Fibroblast of peridontal ligament (primary cell): ENCODE results near the gene ACP7.
"Not testable (repeated sequence)": the region's sequence is repeated elsewhere in the genome, so short reads cannot be mapped to it uniquely, and the experiment has no call there.

Experiments
- DNase-seq: peaks from one replicate; pipeline ENCODE4 v3.0.0-alpha.2; 2010; ENCODE audit errors: extremely low read depth

Gene ACP7

GRCh38 chr19:39083983-39084731, at the start of gene ACP7:
TSS of gene ACP7 (plus strand) at chr19:39084368. CDS start at chr19:39085270, 902 bp downstream.
- DNase-seq, result no peak

- DNase-seq, result no peak
Observed at GRCh38 chr19:39036581-39036980, 47.6 kb upstream of the ACP7 start.

GRCh38 chr19:39037194-39037593, 47.0 kb upstream of the ACP7 start:
- DNase-seq, result no peak

- DNase-seq, result peak; percentile 31
Observed at GRCh38 chr19:39038098-39038497, 46.1 kb upstream of the ACP7 start.

GRCh38 chr19:39045506-39045905, 38.7 kb upstream of the ACP7 start:
- no peak for DNase-seq

GRCh38 chr19:39046037-39046821, 37.9 kb upstream of the ACP7 start:
- DNase-seq, result no peak

GRCh38 chr19:39047073-39047472, 37.1 kb upstream of the ACP7 start:
- DNase-seq, result no peak

- DNase-seq, result peak; percentile 46
Observed at GRCh38 chr19:39052243-39052746, 31.9 kb upstream of the ACP7 start.

GRCh38 chr19:39052846-39053245, 31.3 kb upstream of the ACP7 start:
- DNase-seq, result no peak

- DNase-seq, result no peak
Observed at GRCh38 chr19:39053276-39054090, 30.7 kb upstream of the ACP7 start.

- no peak for DNase-seq
Observed at GRCh38 chr19:39054091-39054470, 30.1 kb upstream of the ACP7 start.

GRCh38 chr19:39057615-39058014, 26.6 kb upstream of the ACP7 start:
- DNase-seq, result no peak

GRCh38 chr19:39059302-39059701, 24.9 kb upstream of the ACP7 start:
- DNase-seq, result no peak

- no peak for DNase-seq
Observed at GRCh38 chr19:39060171-39060570, 24.0 kb upstream of the ACP7 start.

- no peak for DNase-seq
Observed at GRCh38 chr19:39064405-39064804, 19.8 kb upstream of the ACP7 start.

GRCh38 chr19:39065928-39066327, 18.2 kb upstream of the ACP7 start:
- DNase-seq, result no peak

GRCh38 chr19:39067104-39067503, 17.1 kb upstream of the ACP7 start:
- DNase-seq, result no peak

GRCh38 chr19:39068259-39068658, 15.9 kb upstream of the ACP7 start:
- DNase-seq, result not testable (repeated sequence)

- no peak for DNase-seq
Observed at GRCh38 chr19:39070888-39071287, 13.3 kb upstream of the ACP7 start.

- no peak for DNase-seq
Observed at GRCh38 chr19:39074205-39074692, 9.9 kb upstream of the ACP7 start.

- no peak for DNase-seq
Observed at GRCh38 chr19:39074942-39075341, 9.2 kb upstream of the ACP7 start.

GRCh38 chr19:39077323-39077722, 6.8 kb upstream of the ACP7 start:
- DNase-seq, result no peak
